ENCODE measurements around the gene DLG2. TPM values are rescaled to one million over a fixed set of nuclear protein-coding genes. Genes with fewer than 3 reads are reported as not detected.

The DLG2 gene
- total RNA-seq, 1 experiment from 2014 or later = 2.7 TPM

DNA sequence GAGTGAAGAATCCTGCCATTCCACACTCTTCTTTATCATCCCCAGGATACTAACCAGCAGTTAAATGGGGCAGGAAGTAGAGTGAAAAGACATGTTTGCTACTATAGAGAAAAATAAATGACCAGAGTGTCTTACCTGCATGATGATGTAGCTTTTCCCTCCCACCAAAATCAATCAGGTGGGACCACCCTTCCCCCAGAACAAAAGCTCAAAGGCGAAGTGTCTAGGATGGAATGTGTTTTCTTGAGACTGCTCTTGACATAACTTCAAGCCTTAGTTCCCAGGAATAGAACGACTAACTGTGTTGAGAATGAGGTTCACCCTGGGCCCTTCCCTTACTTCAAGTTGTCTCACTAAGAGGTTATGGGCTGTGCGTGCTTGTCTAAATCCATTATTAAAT lies 2001.8 kb downstream of the DLG2 start:
- DNase-seq = no peak
- H4K20me1 ChIP-seq (ENCODE audit: insufficient read depth, low read depth, low read length) = no peaks in the 10 kb centered on the region
- H3K4me2 ChIP-seq (ENCODE audit: low read depth, low read length, poor library complexity, severe bottlenecking) = no peak overlapping the region
- H3K36me3 ChIP-seq (ENCODE audit: insufficient read depth, low read length) = no peaks in the 10 kb centered on the region
- no peaks in the 10 kb centered on the region for H3K4me1 ChIP-seq (ENCODE audit: low read length)
- H3K9me3 ChIP-seq (ENCODE audit: low read length) = no peaks in the 10 kb centered on the region
- H3K27me3 ChIP-seq (ENCODE audit: low read length) = no peaks in the 10 kb centered on the region
- H3K27ac ChIP-seq (ENCODE audit: low read length) = no peak overlapping the region
- no peak overlapping the region for H2AFZ ChIP-seq (ENCODE audit: low read length)
- no peak overlapping the region for H3K4me3 ChIP-seq (ENCODE audit: low read length)
- H3K9ac ChIP-seq (ENCODE audit: low read length) = no peak overlapping the region
- H3K79me2 ChIP-seq (ENCODE audit: low read length) = no peaks in the 10 kb centered on the region
- H3K9me2 ChIP-seq (replicated peaks; ENCODE audit: insufficient read depth, low read length) = no peaks in the 10 kb centered on the region

DNA sequence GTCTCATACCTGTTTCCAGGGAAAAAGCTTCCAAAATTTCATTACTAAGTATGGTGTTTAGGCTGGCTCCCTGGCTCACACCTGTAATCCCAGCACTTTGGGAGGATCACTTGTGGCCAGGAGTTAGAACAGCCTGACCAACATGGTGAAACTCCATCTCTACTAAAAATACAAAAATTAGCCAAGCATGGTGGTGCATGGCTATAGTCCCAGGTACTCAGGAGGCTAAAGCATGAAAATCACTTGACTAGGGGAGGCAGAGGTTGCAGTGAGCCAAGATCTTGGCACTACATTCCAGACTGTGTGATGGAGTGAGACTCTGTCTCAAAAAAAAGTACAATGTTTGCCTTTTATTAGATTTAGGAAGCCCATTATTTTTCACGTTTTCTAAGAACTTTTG lies 2009.5 kb downstream of the DLG2 start:
- Histone ChIP-seq H4K20me1 (ENCODE audit: insufficient read depth, low read depth, low read length) (no peaks in the 10 kb centered on the region), H3K27ac (ENCODE audit: low read length) (no peak overlapping the region)
- DNase-seq = no peak

DNA sequence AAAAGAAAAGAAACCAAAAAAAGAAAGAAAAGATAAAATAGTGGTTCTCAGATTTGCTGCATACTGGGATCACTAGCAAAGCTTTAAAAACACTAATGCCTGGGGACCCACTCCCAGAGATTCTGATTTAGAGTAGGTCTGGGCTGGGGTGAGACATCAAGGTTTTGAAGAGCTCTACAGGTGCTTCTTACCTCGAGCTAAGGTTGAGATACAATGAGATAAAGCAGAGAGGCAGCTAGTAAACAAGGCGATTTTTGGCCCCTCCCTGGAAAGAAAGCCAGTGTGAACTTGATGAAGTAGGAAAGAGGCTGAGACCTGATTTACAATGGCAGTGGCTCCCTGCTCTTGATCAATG lies 2013.4 kb downstream of the DLG2 start:
- H3K4me3 ChIP-seq (ENCODE audit: low read length) = no peak overlapping the region
- no peaks in the 10 kb centered on the region for H3K4me1 ChIP-seq (ENCODE audit: low read length)
- no peak overlapping the region for H2AFZ ChIP-seq (ENCODE audit: low read length)
- H3K9me2 ChIP-seq (replicated peaks; ENCODE audit: insufficient read depth, low read length) = no peaks in the 10 kb centered on the region
- no peak overlapping the region for H3K9ac ChIP-seq (ENCODE audit: low read length)
- H3K79me2 ChIP-seq (ENCODE audit: low read length) = no peaks in the 10 kb centered on the region
- H3K27me3 ChIP-seq (ENCODE audit: low read length) = no peaks in the 10 kb centered on the region; the same call in 1 of the 2 replicates
- DNase-seq = no peak
- H3K4me2 ChIP-seq (ENCODE audit: low read depth, low read length, poor library complexity, severe bottlenecking) = no peak overlapping the region
- no peaks in the 10 kb centered on the region for H4K20me1 ChIP-seq (ENCODE audit: insufficient read depth, low read depth, low read length)
- no peaks in the 10 kb centered on the region for H3K9me3 ChIP-seq (ENCODE audit: low read length)
- H3K36me3 ChIP-seq (ENCODE audit: insufficient read depth, low read length) = no peaks in the 10 kb centered on the region
- H3K27ac ChIP-seq (ENCODE audit: low read length) = no peak overlapping the region

More for the DNA sequence above, 2009.5 kb downstream of the DLG2 start:
- H3K9me2 ChIP-seq (replicated peaks; ENCODE audit: insufficient read depth, low read length) = no peaks in the 10 kb centered on the region
- H3K4me3 ChIP-seq (ENCODE audit: low read length) = no peak overlapping the region
- no peaks in the 10 kb centered on the region for H3K27me3 ChIP-seq (ENCODE audit: low read length)
- no peaks in the 10 kb centered on the region for H3K9me3 ChIP-seq (ENCODE audit: low read length)
- H3K79me2 ChIP-seq (ENCODE audit: low read length) = no peaks in the 10 kb centered on the region
- H3K4me2 ChIP-seq (ENCODE audit: low read depth, low read length, poor library complexity, severe bottlenecking) = no peak overlapping the region
- no peak overlapping the region for H2AFZ ChIP-seq (ENCODE audit: low read length)
- no peaks in the 10 kb centered on the region for H3K36me3 ChIP-seq (ENCODE audit: insufficient read depth, low read length)
- no peaks in the 10 kb centered on the region for H3K4me1 ChIP-seq (ENCODE audit: low read length)
- no peak overlapping the region for H3K9ac ChIP-seq (ENCODE audit: low read length)

DNA sequence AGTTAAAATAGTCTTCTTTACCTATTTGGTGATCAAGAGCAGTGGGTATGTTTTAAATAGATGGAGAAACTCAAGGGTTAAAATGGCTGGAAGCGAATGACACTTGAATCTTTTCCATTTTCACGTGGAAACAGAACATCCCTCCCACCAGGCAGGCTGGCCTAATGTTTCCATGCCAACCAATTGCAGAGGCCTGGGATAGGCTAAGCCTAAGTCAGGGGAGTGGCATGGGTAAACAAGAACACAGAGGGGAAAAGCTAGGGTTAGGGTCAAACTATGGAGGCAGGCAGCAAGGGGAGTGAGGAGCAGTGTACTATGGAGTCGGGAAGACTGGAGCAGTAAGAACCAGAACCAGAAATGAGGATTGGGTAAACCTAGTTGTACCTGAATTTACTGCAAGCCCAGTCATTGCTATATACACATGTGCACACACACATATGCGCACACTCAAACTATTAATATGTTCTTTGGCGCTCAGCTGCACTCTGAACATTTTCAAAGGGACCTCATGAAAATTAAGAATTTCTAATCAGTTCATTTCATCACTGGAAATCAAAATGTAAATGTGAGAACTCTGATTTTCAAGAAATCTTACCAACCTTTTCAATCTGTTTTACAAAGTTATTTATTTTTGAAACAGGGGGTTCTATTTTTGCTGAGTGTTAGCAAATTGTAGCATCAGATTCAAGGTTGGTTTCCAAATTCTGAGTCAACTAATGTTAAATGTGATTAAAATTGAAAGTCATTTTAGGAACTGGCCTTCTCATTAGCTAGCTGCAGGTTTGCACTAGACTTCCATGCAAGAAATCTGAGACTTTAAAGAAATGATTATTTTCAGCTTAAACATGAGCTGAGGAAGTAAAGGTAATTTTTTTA lies 2014.0 kb downstream of the DLG2 start:
- Histone ChIP-seq H3K79me2 (ENCODE audit: low read length) (no peaks in the 10 kb centered on the region), H3K36me3 (ENCODE audit: insufficient read depth, low read length) (no peaks in the 10 kb centered on the region), H3K9ac (ENCODE audit: low read length) (no peak overlapping the region), H4K20me1 (ENCODE audit: insufficient read depth, low read depth, low read length) (no peaks in the 10 kb centered on the region), H3K27me3 (ENCODE audit: low read length) (no peaks in the 10 kb centered on the region; the same call in 1 of the 2 replicates), H2AFZ (ENCODE audit: low read length) (no peak overlapping the region), H3K4me1 (ENCODE audit: low read length) (no peaks in the 10 kb centered on the region), H3K4me3 (ENCODE audit: low read length) (no peak overlapping the region), H3K9me2 (replicated peaks; ENCODE audit: insufficient read depth, low read length) (no peaks in the 10 kb centered on the region), H3K27ac (ENCODE audit: low read length) (no peak overlapping the region), H3K4me2 (ENCODE audit: low read depth, low read length, poor library complexity, severe bottlenecking) (no peak overlapping the region), H3K9me3 (ENCODE audit: low read length) (no peaks in the 10 kb centered on the region)
- DNase-seq = no peak

DNA sequence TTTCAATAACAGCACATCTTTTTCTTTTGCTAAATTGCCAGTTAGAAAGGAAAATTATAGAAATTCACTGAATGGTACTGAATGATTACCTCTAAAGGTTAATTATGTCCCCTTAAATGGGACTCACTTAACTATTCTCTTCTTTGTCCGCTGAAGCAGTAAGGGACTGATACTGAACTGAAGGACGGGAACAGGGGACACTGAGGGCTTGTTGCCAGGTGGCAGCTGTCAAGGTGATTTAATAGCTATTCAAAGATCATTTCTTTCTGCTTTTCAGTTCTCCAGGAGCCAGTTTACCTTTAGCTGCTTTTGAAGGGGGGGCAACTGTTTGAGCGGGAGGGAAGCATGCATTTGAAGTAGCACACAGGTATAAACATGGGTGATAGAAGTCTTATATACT lies 2015.5 kb downstream of the DLG2 start:
- Histone ChIP-seq H3K4me3 (ENCODE audit: low read length) (no peak overlapping the region), H3K79me2 (ENCODE audit: low read length) (no peaks in the 10 kb centered on the region), H3K27me3 (ENCODE audit: low read length) (no peaks in the 10 kb centered on the region; the same call in 1 of the 2 replicates), H3K4me2 (ENCODE audit: low read depth, low read length, poor library complexity, severe bottlenecking) (no peak overlapping the region), H2AFZ (ENCODE audit: low read length) (no peak overlapping the region), H3K36me3 (ENCODE audit: insufficient read depth, low read length) (no peaks in the 10 kb centered on the region), H3K27ac (ENCODE audit: low read length) (no peak overlapping the region), H3K9ac (ENCODE audit: low read length) (no peak overlapping the region), H3K9me3 (ENCODE audit: low read length) (no peaks in the 10 kb centered on the region), H4K20me1 (ENCODE audit: insufficient read depth, low read depth, low read length) (no peaks in the 10 kb centered on the region), H3K9me2 (replicated peaks; ENCODE audit: insufficient read depth, low read length) (no peaks in the 10 kb centered on the region), H3K4me1 (ENCODE audit: low read length) (no peaks in the 10 kb centered on the region)
- DNase-seq = no peak

DNA sequence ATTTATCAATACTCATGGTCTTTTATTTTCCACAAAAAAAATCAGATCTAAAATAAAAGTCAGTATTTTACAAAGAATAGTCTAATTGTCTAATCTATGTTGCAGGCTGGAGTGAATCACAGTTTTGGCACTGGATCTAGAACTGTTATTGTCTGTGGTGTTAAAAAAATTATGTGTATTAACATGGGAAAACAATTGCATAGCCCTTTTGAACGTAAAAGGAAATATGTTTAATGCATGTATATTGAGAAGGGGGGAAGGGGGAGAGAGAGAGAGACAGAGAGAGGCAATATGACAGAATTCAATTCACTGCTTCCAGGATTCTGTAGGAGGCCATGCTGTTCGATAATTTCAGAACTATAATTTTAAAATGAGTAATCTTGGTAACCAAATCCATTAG lies 2016.1 kb downstream of the DLG2 start:
- H3K4me3 ChIP-seq (ENCODE audit: low read length) = no peak overlapping the region
- H3K4me2 ChIP-seq (ENCODE audit: low read depth, low read length, poor library complexity, severe bottlenecking) = no peak overlapping the region

DNA sequence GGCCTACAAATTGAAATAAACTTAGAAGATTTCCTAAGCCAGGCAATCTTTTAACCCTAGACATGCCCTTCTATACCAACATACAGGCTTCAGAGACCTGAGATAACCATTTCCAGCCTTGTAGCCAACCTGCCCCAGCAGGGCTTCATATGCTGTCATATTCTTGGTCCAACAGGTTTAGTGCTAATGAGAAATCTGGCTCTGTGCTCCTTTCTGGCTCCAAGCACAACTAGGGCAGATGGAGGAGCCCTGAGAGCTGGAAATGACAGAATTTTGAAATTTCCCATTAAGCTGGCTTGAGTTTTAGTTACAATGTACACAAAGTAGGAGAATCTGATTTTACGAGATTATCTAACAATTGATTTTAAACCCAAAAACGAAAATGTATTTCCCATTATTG lies 2018.0 kb downstream of the DLG2 start:
- no peaks in the 10 kb centered on the region for H3K4me1 ChIP-seq (ENCODE audit: low read length)
- H4K20me1 ChIP-seq (ENCODE audit: insufficient read depth, low read depth, low read length) = no peaks in the 10 kb centered on the region
- H3K27me3 ChIP-seq (ENCODE audit: low read length) = no peaks in the 10 kb centered on the region; the same call in 1 of the 2 replicates
- no peak overlapping the region for H3K4me2 ChIP-seq (ENCODE audit: low read depth, low read length, poor library complexity, severe bottlenecking)
- no peak overlapping the region for H2AFZ ChIP-seq (ENCODE audit: low read length)
- no peaks in the 10 kb centered on the region for H3K9me3 ChIP-seq (ENCODE audit: low read length)
- no peak overlapping the region for H3K27ac ChIP-seq (ENCODE audit: low read length)
- no peaks in the 10 kb centered on the region for H3K9me2 ChIP-seq (replicated peaks; ENCODE audit: insufficient read depth, low read length)
- no peaks in the 10 kb centered on the region for H3K79me2 ChIP-seq (ENCODE audit: low read length)
- no peaks in the 10 kb centered on the region for H3K36me3 ChIP-seq (ENCODE audit: insufficient read depth, low read length)
- no peak for DNase-seq
- no peak overlapping the region for H3K9ac ChIP-seq (ENCODE audit: low read length)
- no peak overlapping the region for H3K4me3 ChIP-seq (ENCODE audit: low read length)

More for the DNA sequence above, 2016.1 kb downstream of the DLG2 start:
- Histone ChIP-seq H3K4me1 (ENCODE audit: low read length) (no peaks in the 10 kb centered on the region), H3K9me3 (ENCODE audit: low read length) (no peaks in the 10 kb centered on the region), H3K36me3 (ENCODE audit: insufficient read depth, low read length) (no peaks in the 10 kb centered on the region), H3K27me3 (ENCODE audit: low read length) (no peaks in the 10 kb centered on the region; the same call in 1 of the 2 replicates), H3K9me2 (replicated peaks; ENCODE audit: insufficient read depth, low read length) (no peaks in the 10 kb centered on the region), H3K9ac (ENCODE audit: low read length) (no peak overlapping the region), H2AFZ (ENCODE audit: low read length) (no peak overlapping the region), H3K79me2 (ENCODE audit: low read length) (no peaks in the 10 kb centered on the region), H4K20me1 (ENCODE audit: insufficient read depth, low read depth, low read length) (no peaks in the 10 kb centered on the region), H3K27ac (ENCODE audit: low read length) (no peak overlapping the region)
- DNase-seq = no peak

DNA sequence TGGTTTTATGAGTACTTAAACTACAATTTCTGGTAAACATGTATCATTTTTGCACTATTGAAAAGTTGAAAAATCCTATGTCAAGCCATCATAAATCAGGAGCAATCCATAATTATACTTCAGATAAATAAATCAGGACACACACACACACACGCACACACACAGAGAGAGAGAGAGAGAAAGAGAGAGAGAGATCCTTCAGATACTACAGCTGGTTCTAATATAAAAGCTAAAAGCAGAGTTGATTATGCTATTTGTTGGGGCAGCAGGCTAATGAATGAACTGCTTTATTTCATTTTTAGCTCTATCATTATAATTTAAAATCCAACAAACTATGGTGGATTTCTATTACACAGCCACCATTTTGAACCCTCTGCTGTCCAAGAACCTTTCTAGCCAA lies 2018.6 kb downstream of the DLG2 start:
- H3K27ac ChIP-seq (ENCODE audit: low read length) = no peak overlapping the region

More for the DNA sequence above, 2018.6 kb downstream of the DLG2 start:
- Histone ChIP-seq H3K9me3 (ENCODE audit: low read length) (no peaks in the 10 kb centered on the region), H3K9ac (ENCODE audit: low read length) (no peak overlapping the region), H3K4me1 (ENCODE audit: low read length) (no peaks in the 10 kb centered on the region), H3K79me2 (ENCODE audit: low read length) (no peaks in the 10 kb centered on the region), H3K27me3 (ENCODE audit: low read length) (no peaks in the 10 kb centered on the region; the same call in 1 of the 2 replicates), H3K36me3 (ENCODE audit: insufficient read depth, low read length) (no peaks in the 10 kb centered on the region), H3K4me3 (ENCODE audit: low read length) (no peak overlapping the region), H4K20me1 (ENCODE audit: insufficient read depth, low read depth, low read length) (no peaks in the 10 kb centered on the region), H3K4me2 (ENCODE audit: low read depth, low read length, poor library complexity, severe bottlenecking) (no peak overlapping the region), H3K9me2 (replicated peaks; ENCODE audit: insufficient read depth, low read length) (no peaks in the 10 kb centered on the region), H2AFZ (ENCODE audit: low read length) (no peak overlapping the region)
- DNase-seq = no peak

Data from Karpas-422 (cell line).